GM21447 (cell line): ENCODE results near the gene PLCH1.
"Not testable (repeated sequence)": the region's sequence is repeated elsewhere in the genome, so short reads cannot be mapped to it uniquely, and the experiment has no call there.

Experiments
- ATAC-seq: cut with Tn5 transposase; IDR thresholded peaks from one replicate; pipeline ENCODE4 v1.9.1; 2021; ENCODE audit not compliant: unreplicated experiment

The PLCH1 gene

GRCh38 chr3:155428563-155428962 is 316.3 kb downstream of the PLCH1 start:
- ATAC-seq = no peak

GRCh38 chr3:155426524-155427230 is 318.2 kb downstream of the PLCH1 start:
- ATAC-seq = no peak

DNA sequence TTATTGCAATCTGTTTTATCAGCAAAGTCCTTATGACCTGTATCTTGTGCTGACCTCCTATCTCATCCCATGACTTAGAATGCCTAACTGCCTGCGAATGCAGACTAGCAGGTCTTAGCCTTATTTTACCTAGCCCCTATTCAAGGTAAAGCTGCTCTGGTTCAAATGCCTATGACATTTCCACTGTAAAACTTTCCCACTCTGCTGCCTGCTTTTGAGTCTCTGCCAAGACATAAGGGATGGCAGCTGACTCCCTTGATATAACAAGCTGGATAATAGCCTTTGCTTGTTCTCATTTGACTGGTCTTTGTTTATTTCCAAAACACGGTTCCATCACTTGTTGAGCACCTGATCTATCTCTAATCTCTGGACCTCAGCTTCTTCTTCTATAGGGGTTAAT is 319.5 kb downstream of the PLCH1 start:
- no peak for ATAC-seq

DNA sequence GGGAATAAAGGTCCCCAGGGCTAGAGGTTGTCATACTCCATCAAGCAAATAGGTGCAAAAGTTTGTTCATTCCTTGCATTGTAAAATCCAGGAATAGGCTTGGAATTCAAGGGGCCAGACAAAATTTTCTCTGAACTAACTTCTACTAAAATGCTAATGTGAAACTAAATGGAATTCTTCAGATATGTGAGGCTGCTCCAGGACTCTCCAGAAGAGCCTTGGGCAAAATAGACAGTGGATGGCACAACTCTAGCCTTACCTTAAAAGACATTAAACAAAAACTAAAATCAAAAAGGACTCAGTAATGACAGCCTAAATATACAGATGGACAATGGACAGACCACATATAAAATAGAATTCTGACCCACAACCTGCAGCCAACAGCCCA is 320.6 kb downstream of the PLCH1 start:
- ATAC-seq = no peak

GRCh38 chr3:155423526-155424322 is 321.1 kb downstream of the PLCH1 start:
- no peak for ATAC-seq

GRCh38 chr3:155420881-155421486 is 323.9 kb downstream of the PLCH1 start:
- no peak for ATAC-seq

DNA sequence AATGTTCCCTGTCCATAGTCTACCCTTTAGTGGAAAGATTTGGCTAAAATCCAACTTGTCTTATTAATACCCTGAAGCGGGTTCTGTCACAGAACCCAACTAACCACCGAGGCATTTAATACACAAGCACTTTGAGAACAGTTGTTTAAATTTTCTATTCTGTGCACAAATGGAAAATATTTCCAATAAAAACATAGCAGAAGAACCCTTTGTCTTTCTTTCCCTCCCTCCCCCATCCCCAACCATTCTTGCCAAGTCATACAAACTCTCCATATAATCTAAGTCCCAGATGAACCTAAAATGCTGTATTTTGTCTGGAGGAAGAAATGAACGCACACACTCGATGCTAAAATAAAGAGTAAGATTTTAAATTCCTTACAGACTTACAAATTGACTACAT is 324.5 kb downstream of the PLCH1 start:
- ATAC-seq = no peak

DNA sequence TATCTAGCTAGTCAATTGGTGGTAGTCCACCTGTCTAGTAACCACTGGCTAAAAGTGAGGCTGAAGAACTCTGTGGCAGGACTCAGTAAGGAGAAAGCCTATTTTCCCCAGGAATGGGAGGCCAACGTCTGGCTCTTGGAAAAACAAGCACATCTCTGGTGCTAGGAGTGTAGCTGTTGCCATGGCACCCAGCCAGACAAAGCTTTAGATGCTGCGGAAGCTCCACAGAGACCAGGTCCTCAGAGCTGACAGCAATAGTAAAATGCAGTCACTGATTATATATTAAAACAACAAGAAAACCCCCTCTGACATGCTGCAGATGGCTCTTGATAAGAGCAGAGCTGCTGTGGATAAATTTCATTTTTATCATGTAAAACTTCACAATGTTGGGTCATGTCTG is 326.5 kb downstream of the PLCH1 start:
- no peak for ATAC-seq

- ATAC-seq = no peak
These were observed 327.8 kb downstream of the PLCH1 start for GRCh38 chr3:155417119-155417517.

DNA sequence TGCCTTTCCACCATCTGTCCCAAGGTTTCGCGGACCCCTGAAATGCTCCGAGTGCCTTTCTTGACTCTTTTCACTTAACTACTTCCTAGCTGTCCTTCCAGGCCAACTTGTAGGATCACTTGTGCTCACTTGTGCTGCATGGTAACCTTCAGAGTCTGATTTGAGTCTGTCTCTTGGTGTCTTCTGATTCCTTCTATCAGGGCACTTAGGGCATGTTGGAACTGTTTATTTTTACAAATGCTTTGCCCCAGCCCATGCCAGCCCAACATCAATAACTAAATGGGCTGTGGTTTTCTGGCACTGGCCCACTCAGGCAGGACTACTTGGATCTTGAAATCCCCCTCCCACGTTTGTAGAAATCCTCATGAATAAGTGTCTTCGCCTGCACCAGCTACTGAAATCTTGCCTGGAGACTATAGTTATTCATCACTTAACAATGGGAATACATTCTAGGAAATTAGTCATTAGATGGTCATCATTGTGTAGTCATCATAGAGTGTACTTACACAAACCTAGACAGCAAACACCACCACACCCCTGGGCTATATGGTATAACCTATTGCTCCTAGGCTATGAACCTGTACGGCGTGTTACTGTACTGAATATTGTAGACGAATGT is 328.3 kb downstream of the PLCH1 start:
- no peak for ATAC-seq

GRCh38 chr3:155412904-155413303 is 332.0 kb downstream of the PLCH1 start:
- ATAC-seq = no peak

- ATAC-seq = no peak
These were observed 333.2 kb downstream of the PLCH1 start for GRCh38 chr3:155411500-155412223.

DNA sequence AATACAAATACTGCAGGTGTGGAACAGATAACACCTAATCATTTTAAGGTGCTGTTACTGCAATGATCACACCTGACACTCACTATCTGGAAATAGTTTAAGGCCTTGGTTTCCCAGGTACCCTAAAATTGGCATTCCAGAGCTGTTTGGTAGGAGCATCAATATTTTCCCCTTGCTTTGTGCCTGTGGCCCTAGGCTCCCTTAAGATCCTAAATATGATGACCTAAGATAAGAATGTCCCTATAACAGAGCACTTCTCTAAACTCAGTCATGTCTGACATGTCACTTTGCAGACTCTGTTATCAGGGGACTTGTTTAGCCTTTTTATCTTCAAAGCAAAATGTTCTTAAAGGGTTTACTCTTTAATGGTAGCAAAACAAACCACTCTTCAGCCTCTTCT is 335.5 kb downstream of the PLCH1 start:
- no peak for ATAC-seq

- ATAC-seq = no peak
These were observed 336.9 kb downstream of the PLCH1 start for GRCh38 chr3:155407971-155408370.

- ATAC-seq = no peak
These were observed 337.5 kb downstream of the PLCH1 start for GRCh38 chr3:155407331-155407730.

DNA sequence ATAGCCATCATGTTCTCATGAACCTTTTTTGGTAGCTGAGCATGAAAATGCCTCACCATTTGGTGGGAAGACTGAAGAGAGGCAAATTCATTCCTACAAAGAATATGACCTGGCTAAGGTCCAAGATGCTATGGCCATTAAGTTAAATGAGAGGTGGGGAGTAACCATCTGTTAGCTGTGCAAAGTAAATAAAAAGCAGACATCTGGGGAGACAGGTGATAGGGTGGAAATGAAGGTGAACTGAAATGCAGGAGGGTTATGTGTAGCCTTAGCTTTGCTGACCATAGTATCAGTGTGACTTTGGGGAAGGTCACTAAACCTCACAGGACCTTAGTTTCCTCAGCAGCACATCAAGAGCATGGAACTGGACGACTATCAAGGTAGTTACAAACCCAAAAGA is 340.4 kb downstream of the PLCH1 start:
- ATAC-seq = no peak

- no peak for ATAC-seq
These were observed 342.2 kb downstream of the PLCH1 start for GRCh38 chr3:155402656-155403055.

- ATAC-seq = no peak
These were observed 346.8 kb downstream of the PLCH1 start for GRCh38 chr3:155398046-155398445.

- ATAC-seq = not testable (repeated sequence)
These were observed 350.0 kb downstream of the PLCH1 start for GRCh38 chr3:155394896-155395295.

- ATAC-seq = no peak
These were observed 350.6 kb downstream of the PLCH1 start for GRCh38 chr3:155394240-155394639.

DNA sequence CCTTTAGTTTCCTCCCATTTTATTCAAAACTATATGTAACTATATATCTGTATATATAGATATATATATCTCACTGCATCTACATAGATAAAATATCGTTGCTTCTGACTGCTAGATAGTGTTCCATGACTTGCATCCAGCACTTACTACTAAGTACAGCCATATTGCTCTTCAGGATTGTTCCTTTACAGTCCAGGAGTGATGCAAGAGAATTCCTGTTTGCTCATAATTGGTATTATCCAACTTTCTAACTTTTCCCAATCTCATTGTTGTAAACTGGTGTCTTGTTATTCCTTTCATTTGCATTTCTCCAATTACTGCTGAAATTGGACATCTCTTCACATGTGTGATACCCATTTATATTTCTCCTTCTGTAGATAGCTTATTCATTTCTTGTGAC is 351.6 kb downstream of the PLCH1 start:
- no peak for ATAC-seq
